Umbilical cord (tissue), 2 donors: ENCODE measurements around the gene BTBD9. TPM values are rescaled to one million over a fixed set of nuclear protein-coding genes. Genes with fewer than 3 reads are reported as not detected.

Experiments
- DNase-seq: peaks from one replicate; pipeline ENCODE4 v3.0.0-alpha.2; 2015; ENCODE audit warnings: low spot score
- total RNA-seq: library from RNA; depleted of rRNA; stranded (reverse); fragments of >200 nt; gene quantifications from one replicate; pipeline ENCODE4 v1.2.3, GENCODE V29; 2014; ENCODE audit warnings: low replicate concordance; ENCODE audit not compliant: insufficient read depth

Gene BTBD9
- total RNA-seq, 1 donor from 2014 or later = 7.0 TPM

- DNase-seq = no peak
These were observed 349.5 kb downstream of the BTBD9 start for GRCh38 chr6:38290133-38290799.

- DNase-seq = no peak
These were observed 352.2 kb downstream of the BTBD9 start for GRCh38 chr6:38287487-38287886.

DNA sequence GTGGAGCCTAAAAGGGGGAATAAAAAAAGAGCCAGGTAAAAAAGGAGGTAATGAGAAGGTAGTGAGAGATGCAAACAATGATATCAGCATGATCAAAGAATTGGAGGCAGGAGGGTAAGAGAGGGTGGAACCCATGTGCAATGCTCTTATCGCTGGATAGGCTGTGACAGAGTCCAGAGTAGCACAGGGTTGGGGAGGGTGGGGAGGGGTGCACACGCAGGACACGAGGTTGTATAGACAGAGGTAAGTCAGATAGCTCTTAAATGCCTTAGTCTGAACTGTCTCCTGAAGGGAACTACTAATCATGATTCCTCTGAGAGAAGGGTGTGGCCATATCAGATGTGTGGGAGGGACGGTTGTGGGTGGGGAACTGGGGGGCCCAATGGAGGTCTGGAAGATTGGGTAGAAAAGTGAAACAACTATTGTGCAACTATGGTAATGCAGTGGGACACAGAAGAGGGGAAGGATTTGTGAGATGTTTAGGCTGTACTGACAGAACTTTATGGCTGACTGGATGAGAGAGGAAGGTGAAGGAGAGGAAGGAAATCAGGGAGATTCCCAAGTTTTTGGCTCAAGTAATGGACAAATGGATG is 354.8 kb downstream of the BTBD9 start:
- DNase-seq = no peak

DNA sequence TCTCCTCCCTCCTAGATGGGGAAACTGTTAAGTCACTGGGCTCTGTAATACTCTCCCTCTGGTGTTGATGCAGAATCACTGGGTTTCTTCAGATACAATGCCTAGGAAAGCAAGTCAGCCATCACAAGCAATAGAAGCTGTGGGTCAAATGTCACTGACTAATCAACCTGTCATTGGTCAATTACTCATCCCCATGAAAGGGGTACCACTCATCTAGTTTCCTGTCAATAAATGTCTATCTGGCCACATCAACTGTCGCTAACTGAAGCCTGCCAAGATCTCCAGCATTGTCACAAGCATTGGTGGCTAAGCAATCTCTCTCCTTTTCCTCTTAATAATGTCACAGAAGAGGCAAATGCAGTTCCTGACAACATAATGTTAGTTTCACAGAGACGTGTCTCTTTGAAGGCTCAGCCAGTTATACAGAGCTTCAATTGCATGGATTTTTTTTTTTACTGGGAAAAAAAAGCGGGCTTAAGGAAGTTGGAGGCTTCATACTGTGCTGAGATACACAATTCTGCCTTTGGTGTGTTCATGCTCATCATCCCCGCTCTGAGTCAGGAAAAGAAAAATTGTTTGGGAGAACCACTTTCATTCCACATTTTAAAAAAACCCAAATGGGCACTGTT is 355.9 kb downstream of the BTBD9 start:
- DNase-seq = no peak

- no peak for DNase-seq
These were observed 356.8 kb downstream of the BTBD9 start for GRCh38 chr6:38282911-38283310.

DNA sequence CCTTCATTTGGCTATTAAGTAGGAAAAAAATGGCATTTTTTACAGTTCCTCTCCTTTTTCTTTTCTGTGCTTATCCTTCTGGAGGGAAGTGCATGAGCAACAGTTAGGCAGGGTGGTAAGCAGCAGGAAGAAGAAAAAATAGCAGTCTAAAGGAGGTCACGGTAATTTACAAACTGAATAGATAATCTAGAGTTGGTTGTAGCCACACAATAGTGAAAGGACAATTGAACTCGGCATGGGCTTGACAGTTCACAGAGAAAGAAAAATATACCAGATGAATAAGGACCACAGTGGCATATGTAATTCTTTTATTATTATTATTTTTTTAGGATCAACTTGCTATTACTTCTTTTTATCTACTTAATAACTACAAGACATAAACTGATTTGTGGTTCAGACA is 358.6 kb downstream of the BTBD9 start:
- no peak for DNase-seq

DNA sequence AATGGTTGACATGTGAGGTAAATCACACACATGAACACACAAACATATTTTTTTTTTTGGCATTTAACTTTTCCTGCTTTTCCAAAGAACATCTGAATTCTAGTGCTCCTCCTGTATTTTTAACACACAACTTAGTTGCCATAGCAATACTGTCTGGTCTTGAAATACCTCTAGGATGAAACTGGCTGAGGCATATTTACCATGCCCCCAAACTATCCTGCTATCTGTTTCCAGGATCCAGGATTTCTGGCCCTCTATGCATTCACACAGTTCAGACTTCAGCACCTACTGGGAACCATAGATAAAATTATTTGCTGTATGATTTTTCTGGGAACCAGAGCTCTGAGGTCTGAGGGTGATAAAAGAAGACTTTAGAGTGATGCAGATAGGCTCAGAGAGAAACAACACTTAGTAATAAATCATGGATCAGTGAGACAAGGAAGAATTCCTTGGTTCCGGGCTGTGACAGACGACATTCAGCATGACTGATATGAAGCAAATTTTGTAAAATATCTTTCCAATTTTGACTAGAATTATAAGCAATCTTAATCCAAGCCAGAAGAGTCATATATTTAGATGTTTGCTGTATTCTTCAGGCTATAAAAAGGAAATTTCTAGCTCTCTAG is 359.7 kb downstream of the BTBD9 start:
- peak; percentile 91 for DNase-seq

DNA sequence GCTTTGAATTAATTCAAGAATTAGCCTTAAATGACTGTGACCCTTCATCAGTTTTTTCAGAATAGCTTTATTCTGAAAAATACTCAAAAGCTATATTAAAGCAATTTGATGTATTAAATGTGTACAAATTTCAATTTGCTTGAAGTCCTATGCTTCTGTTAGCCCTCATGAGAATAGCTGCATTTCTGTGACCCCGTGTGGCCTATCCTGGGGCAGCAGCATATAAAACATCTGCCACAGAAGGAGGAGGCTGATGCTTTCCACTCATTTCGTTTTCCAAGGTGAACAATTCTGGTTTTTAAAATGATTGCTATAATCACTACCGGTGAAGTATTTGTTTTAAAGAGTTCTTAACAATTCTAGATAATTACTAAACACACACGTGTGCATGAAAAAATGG is 360.3 kb downstream of the BTBD9 start:
- no peak for DNase-seq

- DNase-seq = no peak
These were observed 366.4 kb downstream of the BTBD9 start for GRCh38 chr6:38273325-38273724.

- no peak for DNase-seq
These were observed 367.5 kb downstream of the BTBD9 start for GRCh38 chr6:38272222-38272621.

DNA sequence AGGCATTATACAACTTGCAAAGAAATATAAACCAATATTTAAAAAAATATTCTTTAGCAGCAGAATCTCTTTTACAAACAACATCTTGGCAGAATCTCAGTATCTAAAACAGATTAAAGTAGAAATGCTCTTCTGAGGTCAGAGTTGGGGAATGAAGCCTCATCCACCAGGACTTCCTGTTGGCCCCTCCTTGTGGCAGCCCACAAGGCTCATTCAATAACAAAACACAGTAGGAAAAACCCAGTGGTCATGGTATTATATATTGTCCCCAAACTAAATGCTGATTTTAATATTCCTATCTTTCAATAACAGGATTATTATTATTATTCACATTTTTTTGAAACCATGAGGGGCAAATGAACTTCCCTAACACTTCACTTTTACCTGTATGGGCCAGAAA is 368.6 kb downstream of the BTBD9 start:
- no peak for DNase-seq

GRCh38 chr6:38270367-38270766 is 369.4 kb downstream of the BTBD9 start:
- no peak for DNase-seq

- DNase-seq = no peak
These were observed 370.1 kb downstream of the BTBD9 start for GRCh38 chr6:38269461-38270172.

DNA sequence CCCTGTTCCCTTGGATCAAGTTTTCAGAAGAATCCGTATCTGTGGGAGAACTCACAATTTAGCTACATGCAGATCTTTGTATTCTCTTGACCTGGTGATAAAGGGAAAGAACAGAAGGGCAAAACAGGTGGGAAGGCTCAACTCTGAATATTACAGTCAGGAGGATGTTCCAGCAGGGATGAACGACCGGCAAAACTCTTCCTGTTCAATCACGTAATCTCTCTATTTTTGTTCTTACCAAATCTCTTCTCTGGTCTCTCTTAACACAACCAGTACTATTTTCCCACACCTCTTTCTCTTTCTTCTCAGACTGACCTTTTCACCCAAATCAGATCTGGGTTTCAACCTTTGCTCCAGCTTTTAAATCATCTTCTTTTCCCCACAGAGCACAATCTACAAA is 371.4 kb downstream of the BTBD9 start:
- no peak for DNase-seq

DNA sequence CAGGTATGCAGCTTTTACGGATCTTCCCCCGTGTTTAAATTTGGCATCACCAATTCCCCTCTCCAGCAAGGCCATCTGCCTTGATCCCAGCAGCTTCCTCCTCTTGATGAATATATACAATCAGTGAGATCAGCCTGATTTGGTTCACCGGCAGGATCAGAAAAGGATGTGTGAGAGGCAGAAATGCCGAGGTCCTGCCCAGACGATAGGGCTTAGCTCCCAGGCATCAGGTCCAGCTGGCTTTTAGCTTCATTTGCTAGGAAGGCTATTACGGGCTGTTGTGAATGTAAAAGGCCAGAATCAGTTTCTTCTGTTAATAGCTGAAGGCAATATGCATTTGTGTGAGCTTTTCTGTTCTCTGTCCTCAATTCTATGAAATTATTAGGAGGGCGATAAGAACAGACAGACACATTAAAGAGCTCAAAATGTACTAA is 372.8 kb downstream of the BTBD9 start:
- no peak for DNase-seq

DNA sequence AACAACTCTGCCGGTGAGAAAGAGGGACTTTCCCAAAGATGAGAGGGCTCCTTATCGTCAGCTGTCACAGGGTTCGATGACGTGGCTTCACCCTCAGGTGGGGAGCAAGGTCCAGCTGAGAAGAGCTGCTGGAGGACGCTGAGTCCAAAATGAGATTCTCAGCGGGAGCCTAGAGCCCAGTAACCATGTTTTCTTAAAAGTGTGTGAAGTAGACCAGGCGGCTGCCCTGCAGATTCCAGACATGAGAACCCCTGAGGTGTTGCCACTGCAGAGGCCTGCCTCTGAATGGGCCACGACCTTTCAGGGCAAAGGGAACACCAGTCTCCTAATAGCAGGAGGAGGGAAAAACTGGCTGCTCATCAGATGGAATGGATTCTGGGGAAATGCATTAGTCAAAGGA is 375.1 kb downstream of the BTBD9 start:
- no peak for DNase-seq

GRCh38 chr6:38262609-38263008 is 377.1 kb downstream of the BTBD9 start:
- no peak for DNase-seq

DNA sequence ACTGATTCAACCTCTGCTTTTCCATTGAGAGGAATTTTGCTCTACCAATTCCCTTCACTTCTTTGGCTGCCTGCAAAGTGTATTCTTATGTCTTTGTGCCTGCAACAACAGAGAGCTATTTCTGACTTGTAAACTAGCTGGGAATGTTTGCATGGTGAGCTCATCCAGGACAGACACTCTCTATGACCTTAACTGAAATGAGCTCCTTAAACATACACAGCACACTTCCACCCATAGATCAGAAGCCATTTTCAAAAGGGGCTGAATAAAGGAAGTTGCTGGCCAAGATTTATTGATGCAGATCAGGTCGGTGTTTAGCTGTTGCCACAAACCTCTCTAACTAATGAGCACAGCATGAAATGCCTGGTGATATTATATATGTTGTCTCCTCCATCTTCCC is 377.7 kb downstream of the BTBD9 start:
- peak; percentile 87 for DNase-seq

DNA sequence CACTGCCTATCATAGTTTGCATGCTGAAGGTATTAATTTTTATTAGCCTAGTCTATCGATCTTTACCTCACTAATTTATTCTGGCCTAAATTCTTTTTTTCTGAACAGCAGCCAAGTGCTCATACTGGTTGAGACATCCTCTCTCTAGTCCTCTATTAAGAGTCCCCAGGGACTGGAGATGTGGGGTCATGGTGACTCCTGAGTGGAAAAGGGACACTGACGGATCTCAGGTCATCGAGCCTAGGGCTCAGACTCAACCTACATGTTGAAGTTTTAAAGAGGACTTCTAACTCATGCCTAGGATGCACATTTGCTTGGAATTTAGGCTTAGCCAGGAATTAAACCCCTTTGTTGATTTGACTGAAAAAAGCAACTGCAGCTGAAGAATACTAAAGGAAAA is 378.1 kb downstream of the BTBD9 start:
- DNase-seq = no peak

GRCh38 chr6:38259736-38260135 is 380.0 kb downstream of the BTBD9 start:
- DNase-seq = no peak

- no peak for DNase-seq
These were observed 391.1 kb downstream of the BTBD9 start for GRCh38 chr6:38248500-38249234.
